ENCODE measurements around the gene TUFM. TPM values are rescaled to one million over a fixed set of nuclear protein-coding genes. Genes with fewer than 3 reads are reported as not detected.

TUFM gene
- polyA plus RNA-seq, 1 donor from 2014 or later = 144 TPM

- Histone ChIP-seq H4K20me1 (ENCODE audit: insufficient read depth) (no peaks in the 10 kb centered on the region), H3K27ac (ENCODE audit: low read length) (no peak overlapping the region), H3K36me3 (ENCODE audit: insufficient read depth, low read length) (no peaks in the 10 kb centered on the region), H3K9ac (ENCODE audit: low read length) (no peak overlapping the region), H3K9me3 (ENCODE audit: low read length) (no peaks in the 10 kb centered on the region), H2AFZ (ENCODE audit: low read depth, low read length) (no peak overlapping the region), H3K9me2 (ENCODE audit: insufficient read depth, low read length) (no peaks in the 10 kb centered on the region), H3K79me2 (replicated peaks; ENCODE audit: insufficient read depth, low read length) (peaks cover 6% of the 10 kb centered on the region), H3K27me3 (ENCODE audit: insufficient read depth, low read depth, low read length) (no peaks in the 10 kb centered on the region), H3K4me2 (ENCODE audit: low read length) (no peak overlapping the region), H3K4me3 (ENCODE audit: low read length) (no peak overlapping the region), H3F3A (ENCODE audit: insufficient read depth, low read length, poor library complexity, severe bottlenecking) (no peaks in the 10 kb centered on the region)
- TF ChIP-seq RAD21 (conservative IDR thresholded peaks at IDR 0.05) (no peak), MXI1 (conservative IDR thresholded peaks at IDR 0.05; ENCODE audit: poor library complexity, severe bottlenecking) (no peak), REST (IDR thresholded peaks at IDR 0.05; ENCODE audit: borderline replicate concordance) (no peak), EP300 (conservative IDR thresholded peaks at IDR 0.05; ENCODE audit: poor library complexity, severe bottlenecking) (no peak), CTCF (IDR thresholded peaks at IDR 0.05; ENCODE audit: poor library complexity, severe bottlenecking) (no peak), POLR2AphosphoS5 (IDR thresholded peaks at IDR 0.05) (no peak), EZH2 (IDR thresholded peaks at IDR 0.05; ENCODE audit: borderline replicate concordance, insufficient read depth, low read length, poor library complexity, severe bottlenecking) (no peak), SMC3 (conservative IDR thresholded peaks at IDR 0.05; ENCODE audit: poor library complexity) (no peak)
Observed at GRCh38 chr16:28859326-28859725, 13.2 kb upstream of the TUFM start.

- Histone ChIP-seq H2AFZ (ENCODE audit: low read depth, low read length) (no peak overlapping the region), H3K9me2 (ENCODE audit: insufficient read depth, low read length) (no peaks in the 10 kb centered on the region)
Observed at GRCh38 chr16:28858421-28858820, 12.3 kb upstream of the TUFM start.

More at GRCh38 chr16:28858421-28858820, 12.3 kb upstream of the TUFM start:
- no peaks in the 10 kb centered on the region for H3K36me3 ChIP-seq (ENCODE audit: insufficient read depth, low read length)
- no peak overlapping the region for H3K4me3 ChIP-seq (ENCODE audit: low read length)
- no peaks in the 10 kb centered on the region for H4K20me1 ChIP-seq (ENCODE audit: insufficient read depth)
- no peaks in the 10 kb centered on the region for H3K79me2 ChIP-seq (replicated peaks; ENCODE audit: insufficient read depth, low read length)
- TF ChIP-seq TAF1 (IDR thresholded peaks at IDR 0.05; ENCODE audit: low read depth) (no peak), SMC3 (conservative IDR thresholded peaks at IDR 0.05; ENCODE audit: poor library complexity) (no peak), EZH2 (IDR thresholded peaks at IDR 0.05; ENCODE audit: borderline replicate concordance, insufficient read depth, low read length, poor library complexity, severe bottlenecking) (no peak), RAD21 (conservative IDR thresholded peaks at IDR 0.05) (no peak), CTCF (IDR thresholded peaks at IDR 0.05; ENCODE audit: poor library complexity, severe bottlenecking) (no peak), MXI1 (conservative IDR thresholded peaks at IDR 0.05; ENCODE audit: poor library complexity, severe bottlenecking) (no peak), REST (IDR thresholded peaks at IDR 0.05; ENCODE audit: borderline replicate concordance) (no peak), EP300 (conservative IDR thresholded peaks at IDR 0.05; ENCODE audit: poor library complexity, severe bottlenecking) (no peak), POLR2AphosphoS5 (IDR thresholded peaks at IDR 0.05) (no peak)
- H3K9ac ChIP-seq (ENCODE audit: low read length) = no peak overlapping the region
- no peaks in the 10 kb centered on the region for H3F3A ChIP-seq (ENCODE audit: insufficient read depth, low read length, poor library complexity, severe bottlenecking)
- H3K4me2 ChIP-seq (ENCODE audit: low read length) = no peak overlapping the region
- H3K27me3 ChIP-seq (ENCODE audit: insufficient read depth, low read depth, low read length) = no peaks in the 10 kb centered on the region
- no peak overlapping the region for H3K27ac ChIP-seq (ENCODE audit: low read length)
- no peaks in the 10 kb centered on the region for H3K9me3 ChIP-seq (ENCODE audit: low read length)
